Measurements from ENCODE around the gene LYPLA2.

DNA sequence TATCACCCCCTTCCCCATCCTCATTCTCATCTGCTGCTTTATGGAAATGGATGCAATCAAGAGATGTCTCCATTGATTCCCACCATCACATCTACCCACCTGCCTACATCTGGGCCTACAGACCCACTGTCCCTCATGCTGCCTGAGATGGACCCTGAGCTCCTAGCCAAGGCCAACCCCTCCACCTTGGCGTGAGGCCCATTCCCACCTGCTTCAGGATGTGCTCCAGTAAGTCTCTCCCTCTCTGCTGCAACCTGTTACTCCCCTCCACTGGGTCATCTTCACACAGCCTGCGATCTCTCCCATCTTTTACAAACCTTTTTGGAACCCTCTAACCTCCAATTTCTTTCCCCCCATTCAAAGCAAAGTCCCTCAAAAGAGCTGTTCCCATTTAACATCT, 14.1 kb downstream of the LYPLA2 start:
- TF ChIP-seq, protein P1, sequence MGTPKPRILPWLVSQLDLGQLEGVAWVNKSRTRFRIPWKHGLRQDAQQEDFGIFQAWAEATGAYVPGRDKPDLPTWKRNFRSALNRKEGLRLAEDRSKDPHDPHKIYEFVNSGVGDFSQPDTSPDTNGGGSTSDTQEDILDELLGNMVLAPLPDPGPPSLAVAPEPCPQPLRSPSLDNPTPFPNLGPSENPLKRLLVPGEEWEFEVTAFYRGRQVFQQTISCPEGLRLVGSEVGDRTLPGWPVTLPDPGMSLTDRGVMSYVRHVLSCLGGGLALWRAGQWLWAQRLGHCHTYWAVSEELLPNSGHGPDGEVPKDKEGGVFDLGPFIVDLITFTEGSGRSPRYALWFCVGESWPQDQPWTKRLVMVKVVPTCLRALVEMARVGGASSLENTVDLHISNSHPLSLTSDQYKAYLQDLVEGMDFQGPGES (IDR thresholded peaks at IDR 0.05; ENCODE audit: low read depth, low read length) = no peak
- TF ChIP-seq, protein P2, sequence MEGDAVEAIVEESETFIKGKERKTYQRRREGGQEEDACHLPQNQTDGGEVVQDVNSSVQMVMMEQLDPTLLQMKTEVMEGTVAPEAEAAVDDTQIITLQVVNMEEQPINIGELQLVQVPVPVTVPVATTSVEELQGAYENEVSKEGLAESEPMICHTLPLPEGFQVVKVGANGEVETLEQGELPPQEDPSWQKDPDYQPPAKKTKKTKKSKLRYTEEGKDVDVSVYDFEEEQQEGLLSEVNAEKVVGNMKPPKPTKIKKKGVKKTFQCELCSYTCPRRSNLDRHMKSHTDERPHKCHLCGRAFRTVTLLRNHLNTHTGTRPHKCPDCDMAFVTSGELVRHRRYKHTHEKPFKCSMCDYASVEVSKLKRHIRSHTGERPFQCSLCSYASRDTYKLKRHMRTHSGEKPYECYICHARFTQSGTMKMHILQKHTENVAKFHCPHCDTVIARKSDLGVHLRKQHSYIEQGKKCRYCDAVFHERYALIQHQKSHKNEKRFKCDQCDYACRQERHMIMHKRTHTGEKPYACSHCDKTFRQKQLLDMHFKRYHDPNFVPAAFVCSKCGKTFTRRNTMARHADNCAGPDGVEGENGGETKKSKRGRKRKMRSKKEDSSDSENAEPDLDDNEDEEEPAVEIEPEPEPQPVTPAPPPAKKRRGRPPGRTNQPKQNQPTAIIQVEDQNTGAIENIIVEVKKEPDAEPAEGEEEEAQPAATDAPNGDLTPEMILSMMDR (IDR thresholded peaks at IDR 0.05) = no peak
- TF ChIP-seq EP300 (IDR thresholded peaks at IDR 0.05; ENCODE audit: borderline replicate concordance in 1 of 2, low read depth in 1 of 2, low read length in 1 of 2) = no peak
- TF ChIP-seq RFX5 (IDR thresholded peaks at IDR 0.05; ENCODE audit: low read length) = no peak
- TF ChIP-seq, protein P3, sequence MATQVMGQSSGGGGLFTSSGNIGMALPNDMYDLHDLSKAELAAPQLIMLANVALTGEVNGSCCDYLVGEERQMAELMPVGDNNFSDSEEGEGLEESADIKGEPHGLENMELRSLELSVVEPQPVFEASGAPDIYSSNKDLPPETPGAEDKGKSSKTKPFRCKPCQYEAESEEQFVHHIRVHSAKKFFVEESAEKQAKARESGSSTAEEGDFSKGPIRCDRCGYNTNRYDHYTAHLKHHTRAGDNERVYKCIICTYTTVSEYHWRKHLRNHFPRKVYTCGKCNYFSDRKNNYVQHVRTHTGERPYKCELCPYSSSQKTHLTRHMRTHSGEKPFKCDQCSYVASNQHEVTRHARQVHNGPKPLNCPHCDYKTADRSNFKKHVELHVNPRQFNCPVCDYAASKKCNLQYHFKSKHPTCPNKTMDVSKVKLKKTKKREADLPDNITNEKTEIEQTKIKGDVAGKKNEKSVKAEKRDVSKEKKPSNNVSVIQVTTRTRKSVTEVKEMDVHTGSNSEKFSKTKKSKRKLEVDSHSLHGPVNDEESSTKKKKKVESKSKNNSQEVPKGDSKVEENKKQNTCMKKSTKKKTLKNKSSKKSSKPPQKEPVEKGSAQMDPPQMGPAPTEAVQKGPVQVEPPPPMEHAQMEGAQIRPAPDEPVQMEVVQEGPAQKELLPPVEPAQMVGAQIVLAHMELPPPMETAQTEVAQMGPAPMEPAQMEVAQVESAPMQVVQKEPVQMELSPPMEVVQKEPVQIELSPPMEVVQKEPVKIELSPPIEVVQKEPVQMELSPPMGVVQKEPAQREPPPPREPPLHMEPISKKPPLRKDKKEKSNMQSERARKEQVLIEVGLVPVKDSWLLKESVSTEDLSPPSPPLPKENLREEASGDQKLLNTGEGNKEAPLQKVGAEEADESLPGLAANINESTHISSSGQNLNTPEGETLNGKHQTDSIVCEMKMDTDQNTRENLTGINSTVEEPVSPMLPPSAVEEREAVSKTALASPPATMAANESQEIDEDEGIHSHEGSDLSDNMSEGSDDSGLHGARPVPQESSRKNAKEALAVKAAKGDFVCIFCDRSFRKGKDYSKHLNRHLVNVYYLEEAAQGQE (IDR thresholded peaks at IDR 0.05; ENCODE audit: low read depth, low read length) = no peak
- TF ChIP-seq POLR2AphosphoS5 (IDR thresholded peaks at IDR 0.05; ENCODE audit: low read depth, low read length) = no peak
- no peak for TF ChIP-seq NRF1 (IDR thresholded peaks at IDR 0.05; ENCODE audit: low read depth, low read length)

Data from SK-N-SH (cell line).